Measurements from ENCODE around the gene GPR142.

- TF ChIP-seq, protein P1, sequence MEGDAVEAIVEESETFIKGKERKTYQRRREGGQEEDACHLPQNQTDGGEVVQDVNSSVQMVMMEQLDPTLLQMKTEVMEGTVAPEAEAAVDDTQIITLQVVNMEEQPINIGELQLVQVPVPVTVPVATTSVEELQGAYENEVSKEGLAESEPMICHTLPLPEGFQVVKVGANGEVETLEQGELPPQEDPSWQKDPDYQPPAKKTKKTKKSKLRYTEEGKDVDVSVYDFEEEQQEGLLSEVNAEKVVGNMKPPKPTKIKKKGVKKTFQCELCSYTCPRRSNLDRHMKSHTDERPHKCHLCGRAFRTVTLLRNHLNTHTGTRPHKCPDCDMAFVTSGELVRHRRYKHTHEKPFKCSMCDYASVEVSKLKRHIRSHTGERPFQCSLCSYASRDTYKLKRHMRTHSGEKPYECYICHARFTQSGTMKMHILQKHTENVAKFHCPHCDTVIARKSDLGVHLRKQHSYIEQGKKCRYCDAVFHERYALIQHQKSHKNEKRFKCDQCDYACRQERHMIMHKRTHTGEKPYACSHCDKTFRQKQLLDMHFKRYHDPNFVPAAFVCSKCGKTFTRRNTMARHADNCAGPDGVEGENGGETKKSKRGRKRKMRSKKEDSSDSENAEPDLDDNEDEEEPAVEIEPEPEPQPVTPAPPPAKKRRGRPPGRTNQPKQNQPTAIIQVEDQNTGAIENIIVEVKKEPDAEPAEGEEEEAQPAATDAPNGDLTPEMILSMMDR (IDR thresholded peaks at IDR 0.05) = no peak
- no peak for TF ChIP-seq POLR2A (IDR thresholded peaks at IDR 0.05)
These were observed 27.1 kb downstream of the GPR142 start for GRCh38 chr17:74394275-74394950.

Measured in heart left ventricle (tissue), 13 donors.